ENCODE results near the gene TMEM150C.
"Not testable (repeated sequence)": the region's sequence is repeated elsewhere in the genome, so short reads cannot be mapped to it uniquely, and the experiment has no call there.

DNA sequence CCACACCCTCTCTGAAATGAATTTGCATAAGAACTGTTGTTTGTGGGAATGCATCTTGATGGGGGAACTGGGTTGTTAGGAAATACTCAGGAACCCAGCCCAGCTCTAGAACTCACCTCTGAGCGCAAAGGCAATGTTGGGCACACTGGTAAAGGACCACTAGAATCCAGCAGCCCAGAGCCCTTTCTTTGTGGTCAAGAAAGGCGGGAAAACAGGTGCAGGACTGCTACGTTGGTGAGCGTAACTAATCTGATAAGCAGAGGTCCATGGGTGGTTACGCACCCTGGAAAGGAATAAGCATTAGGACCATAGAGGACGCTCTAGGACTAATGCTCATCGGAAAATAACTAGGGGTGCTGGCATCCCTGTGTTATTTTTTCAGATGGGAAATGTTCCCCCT lies 85.9 kb downstream of the TMEM150C start:
- not testable (repeated sequence) for TF ChIP-seq EZH2phosphoT487 (IDR thresholded peaks at IDR 0.05; ENCODE audit: borderline replicate concordance); CTCF (conservative IDR thresholded peaks at IDR 0.05; ENCODE audit: low read length)

All from Loucy (cell line).